ENCODE results near the gene RAPGEF6. TPM values are rescaled to one million over a fixed set of nuclear protein-coding genes. Genes with fewer than 3 reads are reported as not detected.
A peak's percentile ranks its signal among the peaks of the same experiment; 100 is the strongest.
"Not testable (repeated sequence)": the region's sequence is repeated elsewhere in the genome, so short reads cannot be mapped to it uniquely, and the experiment has no call there.

The RAPGEF6 gene
- total and polyA plus RNA-seq, 12 donors: 1.5 to 16.3 (median 10.9) TPM

GRCh38 chr5:131682175-131682574 is 47.1 kb upstream of the RAPGEF6 start:
- H3K9me3 ChIP-seq: no peaks in the 10 kb centered on the region
- no peak overlapping the region for H3K27ac ChIP-seq
- TF ChIP-seq CTCF (IDR thresholded peaks at IDR 0.05): no peak
- peaks cover 0 to 22% (median 5%) of the 10 kb centered on the region in 9 donors for H3K4me1 ChIP-seq
- no peaks in the 10 kb centered on the region for H3K27me3 ChIP-seq
- no peak for ATAC-seq
- intact Hi-C loops (cut with DNase I): no loop called here
- H3K36me3 ChIP-seq: peaks cover 0 to 69% (median 6%) of the 10 kb centered on the region in 9 donors
- 98 to 99% methylated on average over 5 of the region's 5 CpGs for WGBS, 2 donors
- no peak for DNase-seq
- H3K4me3 ChIP-seq: no peak overlapping the region

GRCh38 chr5:131679911-131680310 is 44.9 kb upstream of the RAPGEF6 start:
- ATAC-seq (no peak), DNase-seq (no peak)
- 71 to 81% methylated on average over 1 of the region's 1 CpG for WGBS, 2 donors
- H3K4me3 ChIP-seq: no peak overlapping the region
- H3K27ac ChIP-seq: peak overlapping the region in 1 of 10 donors; percentile 15
- H3K27me3 ChIP-seq: no peaks in the 10 kb centered on the region
- no peaks in the 10 kb centered on the region for H3K9me3 ChIP-seq
- H3K36me3 ChIP-seq: peaks cover 0 to 78% (median 13%) of the 10 kb centered on the region in 9 donors
- H3K4me1 ChIP-seq: peaks cover 0 to 18% (median 5%) of the 10 kb centered on the region in 9 donors
- TF ChIP-seq CTCF (IDR thresholded peaks at IDR 0.05): no peak
- intact Hi-C loops (cut with DNase I): loop anchor here in 2 of 10 donors (10.0 kb wide), 1 partner anchor 115 kb away; the partner anchor contains the start of gene FNIP1 (in 2 of the 2)

GRCh38 chr5:131678273-131678672 is 43.2 kb upstream of the RAPGEF6 start:
- Histone ChIP-seq H3K4me1 (peaks cover under 1 to 33% (median 12%) of the 10 kb centered on the region in 9 donors), H3K36me3 (peaks cover 0 to 86% (median 13%) of the 10 kb centered on the region in 9 donors)
- intact Hi-C loops (cut with DNase I): loop anchor here in 2 of 10 donors (10.0 kb wide), 1 partner anchor 117 kb away; the partner anchor contains the start of gene FNIP1 (in 2 of the 2)
- not testable (repeated sequence) for H3K9me3 ChIP-seq, ATAC-seq, H3K27ac ChIP-seq, H3K4me3 ChIP-seq, H3K27me3 ChIP-seq, DNase-seq
- 94 to 98% methylated on average over 7 to 8 of the region's 10 CpGs for WGBS, 2 donors

GRCh38 chr5:131677115-131677514 is 42.1 kb upstream of the RAPGEF6 start:
- Histone ChIP-seq H3K27ac (no peak overlapping the region), H3K27me3 (no peaks in the 10 kb centered on the region), H3K9me3 (no peaks in the 10 kb centered on the region), H3K36me3 (peaks cover 0 to 82% (median 13%) of the 10 kb centered on the region in 9 donors), H3K4me3 (no peak overlapping the region), H3K4me1 (peaks cover 4 to 40% (median 22%) of the 10 kb centered on the region in 9 donors)
- TF ChIP-seq CTCF (IDR thresholded peaks at IDR 0.05): no peak
- DNase-seq: no peak
- intact Hi-C loops (cut with DNase I): loop anchor here in 2 of 10 donors (10.0 kb wide), 1 partner anchor 118 kb away; the partner anchor contains the start of gene FNIP1 (in 2 of the 2)
- 89% methylated on average over 3 of the region's 3 CpGs for WGBS, 2 donors
- no peak for ATAC-seq

GRCh38 chr5:131672776-131673175 is 37.7 kb upstream of the RAPGEF6 start:
- no peak for TF ChIP-seq CTCF (IDR thresholded peaks at IDR 0.05)
- intact Hi-C loops (cut with DNase I): loop anchor here in 2 of 10 donors (10.0 kb wide), 1 partner anchor 122 kb away; the partner anchor contains the start of gene FNIP1 (in 2 of the 2)
- peaks cover 4 to 51% (median 36%) of the 10 kb centered on the region in 9 donors for H3K4me1 ChIP-seq
- no peak overlapping the region for H3K4me3 ChIP-seq
- ATAC-seq (peak in 5 of 8 donors; percentile 38 to 66 (median 58)), DNase-seq (no peak)
- peak overlapping the region; percentile 52 to 85 (median 72) for H3K27ac ChIP-seq
- H3K9me3 ChIP-seq: no peaks in the 10 kb centered on the region
- H3K36me3 ChIP-seq: peaks cover 0 to 87% (median 15%) of the 10 kb centered on the region in 9 donors
- 54 to 55% methylated on average over 6 of the region's 6 CpGs for WGBS, 2 donors
- H3K27me3 ChIP-seq: no peaks in the 10 kb centered on the region

All from heart right ventricle (tissue), 16 donors.